ENCODE results near the gene CCDC85B. TPM values are rescaled to one million over a fixed set of nuclear protein-coding genes. Genes with fewer than 3 reads are reported as not detected.

The CCDC85B gene
- total RNA-seq, 1 donor from 2014 or later = 32.7 TPM

DNA sequence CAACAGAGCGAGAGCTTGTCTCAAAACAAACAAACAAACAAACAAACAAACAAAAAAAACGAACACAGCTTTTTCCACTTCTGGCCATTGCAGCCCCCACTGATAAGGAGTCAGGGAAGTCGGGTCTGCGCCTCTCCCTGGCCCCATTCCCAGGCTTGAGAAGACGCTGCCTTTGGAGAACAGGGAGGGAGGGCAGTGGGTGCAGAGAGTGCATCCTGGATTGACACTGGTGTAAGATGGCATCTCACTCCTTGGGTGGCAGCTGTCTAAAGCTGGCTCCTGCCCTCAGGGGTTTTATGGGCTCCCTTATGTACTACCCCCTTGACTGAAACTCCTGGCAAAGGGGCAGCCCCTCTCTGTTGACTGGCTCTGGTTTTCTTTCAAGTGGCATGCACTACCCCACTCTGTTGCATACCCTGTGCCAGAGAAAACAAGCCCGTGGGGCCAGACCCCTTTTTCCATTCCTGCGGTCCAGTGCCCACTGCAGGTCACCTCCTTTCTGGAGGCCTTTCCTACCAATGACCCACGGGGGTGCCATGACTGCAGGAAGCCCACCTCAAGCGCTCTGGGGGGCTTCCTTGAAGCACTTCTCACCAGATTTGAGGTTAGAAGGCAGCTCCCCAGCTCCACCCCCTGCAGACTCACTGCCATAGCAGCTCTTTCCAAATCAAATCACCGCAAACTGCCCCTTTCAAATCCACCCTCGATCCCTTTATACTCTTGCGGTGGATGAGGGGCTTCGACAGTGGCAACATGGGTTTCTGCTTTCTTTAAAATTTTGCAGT lies 41.5 kb downstream of the CCDC85B start:
- H3K36me3 ChIP-seq = no peaks in the 10 kb centered on the region
- no peaks in the 10 kb centered on the region for H3K4me1 ChIP-seq
- DNase-seq = no peak
- H3K9me3 ChIP-seq (replicated peaks) = no peaks in the 10 kb centered on the region
- H3K27me3 ChIP-seq (ENCODE audit: low read depth) = peaks cover 22% of the 10 kb centered on the region
- no peak overlapping the region for H3K4me3 ChIP-seq
- H3K27ac ChIP-seq (replicated peaks) = no peak overlapping the region
- intact Hi-C loops (cut with micrococcal nuclease) = no loop called here
- no peak for TF ChIP-seq CTCF (IDR thresholded peaks at IDR 0.05; ENCODE audit: borderline replicate concordance)

GRCh38 chr11:65932558-65932919 lies 42.1 kb downstream of the CCDC85B start:
- Histone ChIP-seq H3K4me1 (no peaks in the 10 kb centered on the region), H3K9me3 (replicated peaks) (no peaks in the 10 kb centered on the region), H3K27ac (replicated peaks) (no peak overlapping the region), H3K4me3 (no peak overlapping the region), H3K36me3 (no peaks in the 10 kb centered on the region), H3K27me3 (ENCODE audit: low read depth) (peaks cover 28% of the 10 kb centered on the region)
- DNase-seq = no peak
- TF ChIP-seq CTCF (IDR thresholded peaks at IDR 0.05; ENCODE audit: borderline replicate concordance) = no peak
- intact Hi-C loops (cut with micrococcal nuclease) = no loop called here

DNA sequence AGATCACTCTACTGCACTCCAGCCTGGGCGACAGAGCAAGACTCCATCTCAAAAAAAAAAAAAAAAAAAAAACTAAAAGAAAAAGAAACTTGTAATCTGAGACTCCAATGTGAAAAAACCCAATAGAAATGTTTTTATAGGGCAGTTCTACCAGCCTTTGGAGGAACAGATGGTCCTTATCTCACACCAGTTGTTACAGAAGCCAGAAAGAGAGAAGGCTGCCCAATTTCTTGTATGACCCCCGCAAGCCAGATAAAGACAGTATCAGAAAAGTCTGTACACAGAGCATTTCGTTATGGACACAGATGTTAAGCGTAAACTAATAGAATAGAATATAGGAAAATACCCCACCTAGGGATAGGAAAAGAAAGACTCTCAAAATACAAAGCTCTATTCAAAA lies 43.5 kb downstream of the CCDC85B start:
- Histone ChIP-seq H3K9me3 (replicated peaks) (no peaks in the 10 kb centered on the region), H3K36me3 (no peaks in the 10 kb centered on the region), H3K27me3 (ENCODE audit: low read depth) (peaks cover 41% of the 10 kb centered on the region), H3K4me1 (no peaks in the 10 kb centered on the region), H3K27ac (replicated peaks) (no peak overlapping the region), H3K4me3 (no peak overlapping the region)
- no peak for TF ChIP-seq CTCF (IDR thresholded peaks at IDR 0.05; ENCODE audit: borderline replicate concordance)
- DNase-seq = no peak
- intact Hi-C loops (cut with micrococcal nuclease) = no loop called here

DNA sequence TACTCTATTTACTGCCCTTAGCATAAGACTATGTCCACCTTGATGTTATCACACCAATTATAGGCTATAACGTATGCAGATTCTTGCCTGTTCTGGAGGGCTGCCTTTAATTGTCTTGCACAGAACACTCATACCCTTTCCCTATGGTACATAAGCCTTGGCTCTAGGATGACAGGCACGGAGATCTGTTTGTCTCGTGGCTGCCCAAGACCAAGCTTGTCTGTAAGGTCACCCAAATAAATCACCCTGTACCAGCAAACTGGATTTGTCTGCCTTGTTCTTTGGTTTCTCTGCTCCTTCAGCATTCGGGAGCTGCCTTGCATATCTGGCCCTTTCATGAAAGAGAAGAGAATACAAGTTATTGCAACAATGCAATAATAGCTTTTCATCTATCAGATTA lies 47.3 kb downstream of the CCDC85B start:
- no peaks in the 10 kb centered on the region for H3K36me3 ChIP-seq
- no peak overlapping the region for H3K27ac ChIP-seq (replicated peaks)
- TF ChIP-seq CTCF (IDR thresholded peaks at IDR 0.05; ENCODE audit: borderline replicate concordance) = no peak
- no peaks in the 10 kb centered on the region for H3K9me3 ChIP-seq (replicated peaks)
- intact Hi-C loops (cut with micrococcal nuclease) = no loop called here
- no peak overlapping the region for H3K4me3 ChIP-seq
- peaks cover 61% of the 10 kb centered on the region for H3K27me3 ChIP-seq (ENCODE audit: low read depth)
- H3K4me1 ChIP-seq = no peaks in the 10 kb centered on the region
- no peak for DNase-seq

Other genes starting within 250 kb of the CCDC85B start
- gene RELA, start 227.8 kb upstream of the CCDC85B start, total RNA-seq = 33.8 TPM
- 47.0 TPM for gene KAT5, start 178.4 kb upstream of the CCDC85B start, total RNA-seq
- 39.7 TPM for gene RNASEH2C, start 169.9 kb upstream of the CCDC85B start, total RNA-seq
- 5.4 TPM for gene AP5B1, start 109.7 kb upstream of the CCDC85B start, total RNA-seq
- gene OVOL1, start 103.6 kb upstream of the CCDC85B start, total RNA-seq = not detected
- gene SNX32, start 56.7 kb upstream of the CCDC85B start, total RNA-seq = not detected
- 299 TPM for gene CFL1, start 32.5 kb upstream of the CCDC85B start, total RNA-seq
- 31.5 TPM for gene MUS81, start 30.2 kb upstream of the CCDC85B start, total RNA-seq
- gene EFEMP2, start 17.9 kb upstream of the CCDC85B start, total RNA-seq = 85.1 TPM
- gene CTSW, start 10.8 kb upstream of the CCDC85B start, total RNA-seq = 0.49 TPM
- gene FIBP, start 2.2 kb upstream of the CCDC85B start, total RNA-seq = 42.2 TPM
- gene FOSL1, start 9.7 kb downstream of the CCDC85B start, total RNA-seq = 0.47 TPM
- gene C11orf68, start 28.4 kb downstream of the CCDC85B start, total RNA-seq = 37.3 TPM
- 94.7 TPM for gene DRAP1, start 28.8 kb downstream of the CCDC85B start, total RNA-seq
- not detected for gene TSGA10IP, start 54.8 kb downstream of the CCDC85B start, total RNA-seq
- gene SART1, start 71.1 kb downstream of the CCDC85B start, total RNA-seq = 30.7 TPM
- 19.7 TPM for gene EIF1AD, start 111.5 kb downstream of the CCDC85B start, total RNA-seq
- gene BANF1, start 111.8 kb downstream of the CCDC85B start, total RNA-seq = 215 TPM
- gene CST6, start 121.3 kb downstream of the CCDC85B start, total RNA-seq = not detected
- not detected for gene CATSPER1, start 135.8 kb downstream of the CCDC85B start, total RNA-seq
- gene GAL3ST3, start 158.5 kb downstream of the CCDC85B start, total RNA-seq = 1.3 TPM
- gene SF3B2, start 161.7 kb downstream of the CCDC85B start, total RNA-seq = 75.5 TPM
- gene PACS1, start 179.6 kb downstream of the CCDC85B start, total RNA-seq = 54.9 TPM